HCT116 (cell line): Measurements from ENCODE around the gene ZNF536. TPM values are rescaled to one million over a fixed set of nuclear protein-coding genes. Genes with fewer than 3 reads are reported as not detected.

Source experiments
- ATAC-seq: fragments of 200-7000 bp; cut with Tn5 transposase; 2 replicates; pipeline ENCODE4 v1.9.1; 2020; ENCODE audit warnings: mild to moderate bottlenecking, moderate library complexity
- BruUV-seq: library from RNA; stranded (reverse); fragments of 400-500 nt; replicated peaks from 2 replicates; lab custom pipeline; 2021; lab: Mats Ljungman, UMichigan
- CTCF ChIA-PET: fragments of 300-600 bp; sonication (Branson Sonifier 250); formaldehyde crosslinking; loops from one replicate; lab custom pipeline; 2021; ENCODE audit warnings: antibody characterized with exemption; lab: Charles Lee
- POLR2A ChIA-PET: fragments of 300-600, 350-600 bp; sonication (Branson Sonifier 250); formaldehyde crosslinking; loops from one replicate; lab custom pipeline; 2021; ENCODE audit warnings: antibody characterized with exemption; lab: Charles Lee
- RAD21 ChIA-PET, 2 experiments: fragments of 300-600 bp; sonication (Branson Sonifier 250); formaldehyde crosslinking; loops; one replicate each; lab custom pipeline; 2023; ENCODE audit warnings: low total read pairs in 2 of 2; ENCODE audit not compliant: uncharacterized antibody in 2 of 2, unreplicated experiment in 2 of 2, low non-redundant PET in 1 of 2; lab: Charles Lee
- DNase-seq: peaks from one replicate; pipeline ENCODE4 v3.0.0-alpha.2; 2010; ENCODE audit warnings: low read depth, low spot score
- H2AFZ ChIP-seq: fragments of 200-600 bp; shearing (Covaris generic), sonication (generic); 2 replicates; pipeline ENCODE4 v1.6.1; 2017; ENCODE audit warnings: low read depth, mixed run types, mixed read lengths, antibody characterized with exemption, low read length; ENCODE audit not compliant: poor library complexity, severe bottlenecking
- H3K27ac ChIP-seq: 2 replicates; pipeline ENCODE4 v1.5.1; 2012; ENCODE audit warnings: low read depth, low read length
- H3K27me3 ChIP-seq: fragments of 200-600 bp; sonication (generic); 2 replicates; pipeline ENCODE4 v1.6.1; 2016; ENCODE audit warnings: mixed run types, low read length, mixed read lengths; ENCODE audit not compliant: insufficient read depth
- H3K36me3 ChIP-seq, 2 experiments: fragments of 200-500 bp in 1 of 2; fragments of 200-600 bp in 1 of 2; sonication (Bioruptor generic) in 1 of 2; sonication (generic) in 1 of 2; 2 replicates each; pipeline versions ENCODE4 v1.5.1 to v1.6.1; 2014 to 2016; ENCODE audit warnings: low read length in 2 of 2, inconsistent platforms in 1 of 2, mixed read lengths in 1 of 2, mixed run types in 1 of 2; ENCODE audit not compliant: insufficient read depth in 2 of 2, control insufficient read depth in 1 of 2
- H3K4me1 ChIP-seq, 2 experiments: fragments of 200-600 bp in 1 of 2; sonication (generic) in 1 of 2; 2 replicates each; pipeline versions ENCODE4 v1.5.1 to v1.6.1; 2012 to 2017; ENCODE audit warnings: low read length in 2 of 2, inconsistent platforms in 1 of 2, mild to moderate bottlenecking in 1 of 2, mixed read lengths in 1 of 2, mixed run types in 1 of 2, moderate library complexity in 1 of 2; ENCODE audit not compliant: insufficient read depth in 2 of 2, control insufficient read depth in 1 of 2
- H3K4me2 ChIP-seq: fragments of 200-600 bp; sonication (generic); 2 replicates; pipeline ENCODE4 v1.6.1; 2017; ENCODE audit warnings: mixed run types, low read length, mixed read lengths
- H3K4me3 ChIP-seq, 2 experiments: fragments of 200-600 bp in 1 of 2; sonication (generic) in 1 of 2; replicated peaks in 1 of 2; 2 replicates each; pipeline ENCODE4 v1.5.1; 2011 to 2016; ENCODE audit warnings: low read length in 2 of 2, control low read depth in 1 of 2, low read depth in 1 of 2, mild to moderate bottlenecking in 1 of 2, mixed read lengths in 1 of 2, mixed run types in 1 of 2
- H3K79me2 ChIP-seq: fragments of 200-600 bp; sonication (generic); 2 replicates; pipeline ENCODE4 v1.6.1; 2017; ENCODE audit warnings: mild to moderate bottlenecking, mixed run types, low read length, moderate library complexity, mixed read lengths; ENCODE audit not compliant: insufficient read depth
- H3K9ac ChIP-seq: fragments of 200-600 bp; sonication (generic); 2 replicates; pipeline ENCODE4 v1.6.1; 2016; ENCODE audit warnings: low read length, mixed read lengths
- H3K9me2 ChIP-seq: fragments of 200-600 bp; sonication (generic), shearing (Covaris generic); 2 replicates; pipeline ENCODE4 v1.6.1; 2017; ENCODE audit warnings: mixed run types, mild to moderate bottlenecking, moderate library complexity; ENCODE audit not compliant: insufficient read depth
- H3K9me3 ChIP-seq, 2 experiments: fragments of 200-500 bp in 1 of 2; fragments of 200-600 bp in 1 of 2; sonication (Bioruptor generic) in 1 of 2; sonication (generic) in 1 of 2; 2 replicates each; pipeline ENCODE4 v1.6.1; 2014 to 2017; ENCODE audit warnings: low read length in 2 of 2, mixed read lengths in 2 of 2, inconsistent platforms in 1 of 2, low read depth in 1 of 2, mild to moderate bottlenecking in 1 of 2, mixed run types in 1 of 2, moderate library complexity in 1 of 2; ENCODE audit not compliant: control insufficient read depth in 1 of 2, insufficient read depth in 1 of 2
- H4K20me1 ChIP-seq: fragments of 200-600 bp; sonication (generic), shearing (Covaris generic); 2 replicates; pipeline ENCODE4 v1.6.1; 2017; ENCODE audit warnings: mixed run types, mild to moderate bottlenecking, moderate library complexity; ENCODE audit not compliant: insufficient read depth
- ATF3 ChIP-seq: IDR thresholded peaks from 2 replicates; pipeline ENCODE4 v1.6.1; 2012
- CTCF ChIP-seq, 3 experiments: fragments of 200-600 bp in 1 of 3; sonication (generic) in 1 of 3; IDR thresholded peaks in 2 of 3; conservative IDR thresholded peaks in 1 of 3; 2 replicates each; pipeline ENCODE4 v1.5.1; 2012 to 2017; ENCODE audit warnings: low read depth in 2 of 3, low read length in 2 of 3, antibody characterized with exemption in 1 of 3, borderline replicate concordance in 1 of 3, control low read depth in 1 of 3, mild to moderate bottlenecking in 1 of 3, mixed read lengths in 1 of 3, mixed run types in 1 of 3, moderate library complexity in 1 of 3; ENCODE audit not compliant: insufficient read depth in 1 of 3
- ELF1 ChIP-seq: IDR thresholded peaks from 2 replicates; pipeline ENCODE4 v1.6.1; 2012; ENCODE audit warnings: low read depth, borderline replicate concordance
- EZH2 ChIP-seq: fragments of 200-600 bp; sonication (generic); IDR thresholded peaks from 2 replicates; pipeline ENCODE4 v1.6.1; 2017; ENCODE audit warnings: antibody characterized with exemption, mixed run types
- JUND ChIP-seq: IDR thresholded peaks from 2 replicates; pipeline ENCODE4 v1.6.1; 2012
- SIN3A ChIP-seq: IDR thresholded peaks from 2 replicates; pipeline ENCODE4 v1.6.1; 2012; ENCODE audit warnings: low read depth
- SP1 ChIP-seq: IDR thresholded peaks from 2 replicates; pipeline ENCODE4 v1.6.1; 2012; ENCODE audit warnings: low read depth
- SRF ChIP-seq: IDR thresholded peaks from 2 replicates; pipeline ENCODE4 v1.6.1; 2012; ENCODE audit warnings: low read depth
- ZBTB33 ChIP-seq: IDR thresholded peaks from 2 replicates; pipeline ENCODE4 v1.6.1; 2011; ENCODE audit warnings: mild to moderate bottlenecking, low read length, moderate library complexity; ENCODE audit not compliant: insufficient replicate concordance; ENCODE audit errors: extremely low read depth
- intact Hi-C: fragments of 100-400 bp; cut with micrococcal nuclease; formaldehyde crosslinking; loops from 2 replicates; pipeline ENCODE4 v1.10.0; 2022
- total RNA-seq: library from RNA; stranded (reverse); gene quantifications from one replicate; pipeline ENCODE4 v1.2.1, GENCODE V29; 2021; ENCODE audit not compliant: unreplicated experiment

ZNF536 gene
- total RNA-seq, 1 experiment from 2014 or later = not detected

- Histone ChIP-seq H3K4me1 (no peaks in the 10 kb centered on the region), H4K20me1 (no peaks in the 10 kb centered on the region), H3K9me2 (no peaks in the 10 kb centered on the region), H3K4me2 (no peak overlapping the region), H3K9me3 (no peaks in the 10 kb centered on the region), H3K27ac (no peak overlapping the region), H3K36me3 (no peaks in the 10 kb centered on the region), H2AFZ (no peak overlapping the region), H3K4me3 (no peak overlapping the region), H3K9ac (no peak overlapping the region), H3K27me3 (no peaks in the 10 kb centered on the region), H3K79me2 (no peaks in the 10 kb centered on the region)
- TF ChIP-seq JUND = no peak
- TF ChIP-seq SIN3A = no peak
- no peak for TF ChIP-seq ELF1
- TF ChIP-seq ATF3 = no peak
- no peak for TF ChIP-seq SRF
- TF ChIP-seq ZBTB33 = no peak
- TF ChIP-seq SP1 = no peak
- no peak for TF ChIP-seq CTCF (IDR thresholded peaks at IDR 0.05 in 2 of 3, conservative IDR thresholded peaks at IDR 0.05 in 1 of 3; ENCODE audit: borderline replicate concordance in 1 of 3, insufficient read depth in 1 of 3, low read depth in 2 of 3, low read length in 2 of 3)
- no peak for TF ChIP-seq EZH2
- no peak for DNase-seq
- intact Hi-C loops = no loop called here
- ChIA-PET POLR2A (no interaction called here), RAD21 (no interaction called here), CTCF (interaction anchor here (1.0 kb wide), 1 partner anchor 89 kb away, joined by 3 read pairs; no protein-coding TSS in a partner anchor)
- BruUV-seq = no TSS peak
- ATAC-seq = no peak
These were observed 205.4 kb downstream of the ZNF536 start for GRCh38 chr19:30577551-30578105.
